Neutrophil (primary cell): ENCODE data around the gene RBFOX2.

ENCODE experiments used
- H3K27ac ChIP-seq: fragments of 200-600 bp; sonication (generic); 2 replicates; pipeline ENCODE4 v1.5.1; 2016; ENCODE audit warnings: mild to moderate bottlenecking, moderate library complexity
- H3K27me3 ChIP-seq: fragments of 200-600 bp; sonication (generic); 2 replicates; pipeline ENCODE4 v1.6.0; 2016; ENCODE audit warnings: mild to moderate bottlenecking
- H3K36me3 ChIP-seq: fragments of 200-600 bp; sonication (generic); 2 replicates; pipeline ENCODE4 v1.5.1; 2017
- H3K4me1 ChIP-seq, 2 experiments: fragments of 200-600 bp in 1 of 2; sonication (generic) in 1 of 2; 1 replicate in 1 of 2; 2 replicates in 1 of 2; pipeline versions ENCODE4 v1.5.1 to v1.6.1; 2013 to 2016; ENCODE audit warnings: low read depth in 1 of 2, low read length in 1 of 2, mild to moderate bottlenecking in 1 of 2, moderate library complexity in 1 of 2; ENCODE audit not compliant: control insufficient read depth in 1 of 2, insufficient read depth in 1 of 2
- H3K4me3 ChIP-seq, 2 experiments: fragments of 200-600 bp in 1 of 2; sonication (generic) in 1 of 2; 1 replicate in 1 of 2; 2 replicates in 1 of 2; pipeline ENCODE4 v1.5.1; 2013 to 2016; ENCODE audit warnings: low read depth in 1 of 2, low read length in 1 of 2, mild to moderate bottlenecking in 1 of 2, moderate library complexity in 1 of 2
- H3K9me3 ChIP-seq: fragments of 200-600 bp; sonication (generic); 2 replicates; pipeline ENCODE4 v1.5.1; 2016
- TF ChIP-seq, protein P1 (sequence below): fragments of 200-600 bp; sonication (generic); IDR thresholded peaks from 2 replicates; pipeline ENCODE4 v1.5.1; 2016; ENCODE audit warnings: antibody characterized with exemption

The RBFOX2 gene

DNA sequence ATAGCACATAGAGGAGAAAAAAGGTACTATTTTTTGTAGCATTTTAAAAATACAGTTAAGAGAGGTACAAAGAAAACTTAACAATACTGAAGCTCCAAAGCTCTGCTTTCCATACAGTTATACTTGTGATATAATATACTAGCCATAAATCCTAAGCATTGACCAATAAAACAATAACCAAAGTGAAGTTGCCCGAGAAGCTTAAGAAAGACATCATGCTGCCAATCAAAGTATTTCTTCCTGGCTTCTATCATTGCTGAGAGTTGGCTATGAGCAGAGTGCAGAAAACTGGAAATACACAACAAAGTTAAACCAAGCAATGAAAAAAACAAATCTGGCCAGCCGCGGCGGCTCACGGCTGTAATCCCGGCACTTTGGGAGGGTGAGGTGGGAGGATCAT is 84.2 kb downstream of the RBFOX2 start:
- no peaks in the 10 kb centered on the region for H3K9me3 ChIP-seq
- H3K27ac ChIP-seq: no peak overlapping the region
- no peaks in the 10 kb centered on the region for H3K27me3 ChIP-seq
- no peaks in the 10 kb centered on the region for H3K36me3 ChIP-seq
- no peak overlapping the region for H3K4me3 ChIP-seq
- H3K4me1 ChIP-seq: no peaks in the 10 kb centered on the region
- TF ChIP-seq, protein P1, sequence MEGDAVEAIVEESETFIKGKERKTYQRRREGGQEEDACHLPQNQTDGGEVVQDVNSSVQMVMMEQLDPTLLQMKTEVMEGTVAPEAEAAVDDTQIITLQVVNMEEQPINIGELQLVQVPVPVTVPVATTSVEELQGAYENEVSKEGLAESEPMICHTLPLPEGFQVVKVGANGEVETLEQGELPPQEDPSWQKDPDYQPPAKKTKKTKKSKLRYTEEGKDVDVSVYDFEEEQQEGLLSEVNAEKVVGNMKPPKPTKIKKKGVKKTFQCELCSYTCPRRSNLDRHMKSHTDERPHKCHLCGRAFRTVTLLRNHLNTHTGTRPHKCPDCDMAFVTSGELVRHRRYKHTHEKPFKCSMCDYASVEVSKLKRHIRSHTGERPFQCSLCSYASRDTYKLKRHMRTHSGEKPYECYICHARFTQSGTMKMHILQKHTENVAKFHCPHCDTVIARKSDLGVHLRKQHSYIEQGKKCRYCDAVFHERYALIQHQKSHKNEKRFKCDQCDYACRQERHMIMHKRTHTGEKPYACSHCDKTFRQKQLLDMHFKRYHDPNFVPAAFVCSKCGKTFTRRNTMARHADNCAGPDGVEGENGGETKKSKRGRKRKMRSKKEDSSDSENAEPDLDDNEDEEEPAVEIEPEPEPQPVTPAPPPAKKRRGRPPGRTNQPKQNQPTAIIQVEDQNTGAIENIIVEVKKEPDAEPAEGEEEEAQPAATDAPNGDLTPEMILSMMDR: no peak

DNA sequence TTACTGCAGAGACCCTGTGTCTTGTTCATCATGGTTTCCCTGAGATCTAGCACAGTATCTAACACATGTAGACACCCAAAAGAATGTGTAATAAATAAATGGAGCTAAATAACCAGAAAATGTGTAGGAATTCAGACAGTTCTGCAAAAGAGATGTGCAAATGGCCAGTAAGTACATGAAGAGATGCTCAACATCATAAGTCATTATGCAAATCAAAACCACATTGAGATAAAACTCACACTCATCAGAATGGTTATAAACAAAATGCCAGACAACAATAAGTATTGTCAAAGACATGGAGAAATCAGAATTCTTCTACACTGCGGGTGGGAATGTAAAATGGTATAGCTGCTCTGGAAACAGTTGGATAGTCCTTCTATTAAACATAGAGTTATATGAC is 88.5 kb downstream of the RBFOX2 start:
- no peak overlapping the region for H3K4me3 ChIP-seq
- no peaks in the 10 kb centered on the region for H3K36me3 ChIP-seq
- H3K27me3 ChIP-seq: no peaks in the 10 kb centered on the region
- no peaks in the 10 kb centered on the region for H3K4me1 ChIP-seq
- H3K27ac ChIP-seq: no peak overlapping the region
- H3K9me3 ChIP-seq: no peaks in the 10 kb centered on the region
- TF ChIP-seq, protein P1: no peak

- TF ChIP-seq, protein P1: no peak
- Histone ChIP-seq H3K4me1 (no peaks in the 10 kb centered on the region), H3K36me3 (no peaks in the 10 kb centered on the region), H3K9me3 (no peaks in the 10 kb centered on the region), H3K4me3 (no peak overlapping the region), H3K27ac (no peak overlapping the region), H3K27me3 (no peaks in the 10 kb centered on the region)
Observed at GRCh38 chr22:35938226-35938625, 90.4 kb downstream of the RBFOX2 start.

DNA sequence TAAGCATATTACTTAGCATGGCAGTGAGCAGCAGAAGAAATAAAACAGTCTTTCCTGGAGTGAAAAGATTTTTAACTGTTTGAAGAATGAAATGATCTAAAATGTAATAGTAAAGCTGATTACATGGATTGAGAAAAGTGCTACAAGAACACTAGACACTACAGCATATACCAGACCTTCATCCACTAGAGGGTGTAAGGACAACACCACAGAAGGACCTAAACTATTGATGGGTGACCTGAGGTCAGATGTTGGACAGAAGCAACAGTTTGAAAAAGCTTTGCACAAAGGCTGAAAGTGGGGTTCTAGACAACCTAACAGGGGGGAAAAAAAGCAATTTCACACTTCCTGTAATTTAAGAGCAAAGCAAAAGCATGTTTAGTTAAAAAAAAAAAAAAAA is 97.7 kb downstream of the RBFOX2 start:
- no peak overlapping the region for H3K4me3 ChIP-seq
- H3K27me3 ChIP-seq: no peaks in the 10 kb centered on the region
- TF ChIP-seq, protein P1: no peak
- no peaks in the 10 kb centered on the region for H3K4me1 ChIP-seq
- no peak overlapping the region for H3K27ac ChIP-seq
- H3K9me3 ChIP-seq: no peaks in the 10 kb centered on the region
- no peaks in the 10 kb centered on the region for H3K36me3 ChIP-seq

DNA sequence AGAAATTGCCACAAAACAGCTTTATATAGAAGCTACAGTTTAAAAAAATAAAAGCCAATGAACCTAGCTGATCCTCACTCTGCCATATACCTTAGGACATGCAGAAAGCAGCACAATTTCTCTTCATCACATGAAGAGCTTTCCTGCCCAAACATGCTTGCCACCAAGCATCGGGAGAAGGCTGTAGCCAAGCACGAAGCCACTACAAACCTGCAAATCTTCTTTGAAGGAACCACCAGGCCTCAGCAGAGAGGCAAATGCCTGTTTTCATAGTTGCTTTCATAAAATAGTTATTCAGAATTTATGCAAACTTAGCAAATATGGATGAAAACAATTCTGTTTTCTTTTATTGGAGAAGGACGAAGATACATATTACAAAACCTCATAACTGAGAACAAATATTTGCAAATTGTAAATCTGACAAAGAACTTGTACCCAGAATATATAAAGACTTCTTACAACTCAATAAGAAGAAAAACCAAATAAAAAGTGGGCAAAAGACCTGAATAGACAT is 100.3 kb downstream of the RBFOX2 start:
- no peaks in the 10 kb centered on the region for H3K4me1 ChIP-seq

More for the DNA sequence above, 100.3 kb downstream of the RBFOX2 start:
- Histone ChIP-seq H3K27me3 (no peaks in the 10 kb centered on the region), H3K27ac (no peak overlapping the region), H3K36me3 (no peaks in the 10 kb centered on the region), H3K9me3 (no peaks in the 10 kb centered on the region), H3K4me3 (no peak overlapping the region)
- TF ChIP-seq, protein P1: no peak
